HG02943 (cell line): ENCODE measurements around the gene PLCH1.
A peak's percentile ranks its signal among the peaks of the same experiment; 100 is the strongest.

Experiments
- ATAC-seq: cut with Tn5 transposase; IDR thresholded peaks from one replicate; pipeline ENCODE4 v1.9.1; 2021; ENCODE audit warnings: mild to moderate bottlenecking, low read depth, moderate library complexity; ENCODE audit not compliant: unreplicated experiment

The PLCH1 gene

DNA sequence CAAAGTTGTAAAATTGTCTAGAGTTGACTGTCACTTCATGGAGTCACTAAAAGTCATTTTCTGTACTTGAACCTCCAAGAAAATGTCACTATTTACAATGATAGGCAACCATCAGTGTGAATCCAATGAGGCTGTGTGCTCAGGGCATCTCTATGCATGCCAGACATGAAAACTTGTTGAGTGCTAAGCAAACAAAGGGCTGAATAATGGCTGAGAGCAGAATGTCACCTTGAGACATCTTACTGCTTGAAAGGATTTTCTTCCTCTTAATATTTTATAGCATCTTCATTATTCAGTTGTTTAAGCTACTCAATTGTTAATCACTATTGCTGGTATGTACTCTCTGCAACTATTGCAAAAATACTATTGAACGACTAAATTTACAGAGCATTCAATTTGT is 184.7 kb downstream of the PLCH1 start:
- no peak for ATAC-seq

DNA sequence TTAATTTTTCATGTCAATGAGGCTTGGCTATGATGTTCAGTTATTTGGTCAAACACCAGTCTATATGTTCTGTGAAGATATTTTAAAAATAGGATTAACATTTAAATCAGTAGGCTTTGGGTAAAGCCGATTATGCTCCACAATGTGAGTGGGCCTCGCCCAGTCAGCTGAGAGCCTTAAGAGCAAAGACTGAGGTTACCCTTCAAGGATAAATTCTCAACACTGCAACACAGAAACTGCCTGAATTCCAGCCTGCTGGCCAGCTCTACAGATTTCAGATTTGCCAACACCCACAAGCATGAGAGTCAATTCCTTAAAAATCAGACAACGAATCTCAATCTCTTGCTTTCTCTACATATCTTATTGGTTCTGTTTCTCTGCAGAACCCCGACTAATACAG is 188.3 kb downstream of the PLCH1 start:
- ATAC-seq, result no peak

- no peak for ATAC-seq
Observed at GRCh38 chr3:155555479-155556060, 189.3 kb downstream of the PLCH1 start.

DNA sequence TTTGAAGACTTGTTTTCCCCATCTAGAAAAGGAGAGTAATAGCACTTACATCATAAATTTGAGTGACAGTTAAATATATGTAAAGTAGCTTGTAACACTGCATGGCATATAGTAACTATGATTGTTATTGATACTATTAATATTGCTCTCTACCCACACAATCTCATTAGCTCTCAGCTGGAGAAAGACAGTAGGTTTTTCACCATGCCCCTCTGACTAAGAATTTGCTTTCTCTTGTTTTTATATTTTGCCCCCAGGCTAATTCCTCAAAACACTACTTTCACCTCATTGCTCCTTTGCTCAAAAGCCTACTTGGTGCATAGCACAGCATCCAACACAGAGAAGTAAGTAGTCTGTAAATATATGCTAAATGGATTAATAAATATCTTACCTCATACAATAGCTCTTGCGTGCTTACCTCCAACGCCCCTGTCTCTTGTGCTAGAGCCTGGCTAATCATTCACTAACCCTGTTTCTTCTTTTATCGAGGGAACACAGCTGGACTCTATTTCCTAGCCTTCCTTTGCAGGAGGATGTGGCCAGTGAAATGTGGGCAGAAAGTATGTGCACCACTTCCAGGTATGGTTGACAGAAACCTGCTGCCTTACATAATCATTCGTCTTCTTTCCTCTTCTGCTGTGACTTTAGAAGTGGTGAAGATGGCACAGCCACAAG is 190.0 kb downstream of the PLCH1 start:
- ATAC-seq, result peak; percentile 92

GRCh38 chr3:155553780-155554179 is 191.1 kb downstream of the PLCH1 start:
- peak; percentile 32 for ATAC-seq

DNA sequence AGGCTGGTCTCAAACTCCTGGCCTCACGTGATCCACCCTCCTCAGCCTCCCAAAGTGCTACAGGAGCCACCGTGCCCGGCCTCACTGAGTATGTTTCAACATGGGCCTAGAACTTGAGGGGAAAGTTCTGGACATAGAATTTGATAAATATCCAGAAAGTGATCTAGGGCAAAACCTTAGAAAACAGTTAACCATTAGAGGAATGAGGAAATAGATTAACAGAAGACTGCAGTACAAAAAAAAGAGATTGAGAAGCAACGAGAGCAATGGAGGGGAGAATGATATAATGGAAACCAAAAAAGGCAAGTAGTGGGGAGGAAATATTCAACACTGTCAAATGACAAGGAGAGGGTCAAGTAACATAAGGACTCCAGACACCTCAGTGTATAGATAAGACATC is 191.5 kb downstream of the PLCH1 start:
- ATAC-seq, result no peak

DNA sequence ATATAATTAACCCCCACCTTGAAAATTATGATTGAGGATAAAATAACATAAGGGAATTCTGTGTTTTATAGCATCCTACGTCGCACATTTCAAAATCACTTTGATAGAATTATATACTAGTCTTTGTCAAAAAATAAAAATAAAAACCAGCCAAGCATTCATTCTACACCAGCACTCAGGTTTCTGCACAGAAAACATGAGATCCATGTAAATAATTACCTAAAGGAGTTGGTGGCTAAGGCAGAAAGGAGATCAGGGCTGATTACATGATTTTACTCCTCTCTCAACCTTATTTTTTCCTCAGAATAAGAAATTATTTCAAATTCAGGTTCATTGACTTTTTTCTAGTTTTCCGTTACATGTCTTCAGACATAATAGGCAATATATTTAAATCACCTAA is 194.5 kb downstream of the PLCH1 start:
- ATAC-seq, result no peak

DNA sequence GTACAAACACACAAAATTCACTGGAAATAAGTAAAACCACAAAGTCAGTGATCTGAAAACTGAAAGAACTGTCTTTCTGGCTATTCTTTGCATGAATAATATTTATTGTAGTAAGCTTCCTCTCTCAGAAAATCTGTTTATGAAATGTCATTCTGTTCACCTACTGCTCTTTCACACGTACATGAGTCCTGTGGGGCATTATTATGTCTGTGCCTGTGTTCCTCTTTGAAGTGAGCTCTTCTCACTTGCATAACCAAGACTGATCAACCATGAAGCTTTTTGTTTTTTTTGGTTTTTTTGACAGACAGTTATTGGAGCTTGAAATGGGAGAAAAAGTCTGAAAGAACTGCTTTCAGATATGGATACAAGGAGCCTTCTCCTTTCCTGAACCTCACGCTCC is 195.8 kb downstream of the PLCH1 start:
- ATAC-seq, result peak; percentile 90

DNA sequence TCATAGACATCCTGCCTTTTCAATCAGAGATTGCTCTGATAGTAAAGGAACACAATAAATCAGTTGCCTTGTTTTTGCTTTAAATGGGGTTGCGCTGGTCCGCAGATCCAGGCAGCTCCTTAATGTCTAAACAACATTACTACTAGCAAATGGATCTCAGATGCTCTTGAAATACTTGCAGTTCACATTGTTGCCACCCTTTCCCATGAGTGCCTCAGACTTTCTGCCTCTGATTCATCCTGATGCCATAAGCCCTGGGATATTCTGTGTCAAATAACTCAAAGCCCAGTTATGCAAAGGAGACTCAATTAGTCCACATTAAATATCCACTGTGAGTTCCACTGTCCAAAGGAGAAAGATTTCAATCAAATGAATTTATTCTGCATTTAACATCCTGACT is 196.7 kb downstream of the PLCH1 start:
- no peak for ATAC-seq

DNA sequence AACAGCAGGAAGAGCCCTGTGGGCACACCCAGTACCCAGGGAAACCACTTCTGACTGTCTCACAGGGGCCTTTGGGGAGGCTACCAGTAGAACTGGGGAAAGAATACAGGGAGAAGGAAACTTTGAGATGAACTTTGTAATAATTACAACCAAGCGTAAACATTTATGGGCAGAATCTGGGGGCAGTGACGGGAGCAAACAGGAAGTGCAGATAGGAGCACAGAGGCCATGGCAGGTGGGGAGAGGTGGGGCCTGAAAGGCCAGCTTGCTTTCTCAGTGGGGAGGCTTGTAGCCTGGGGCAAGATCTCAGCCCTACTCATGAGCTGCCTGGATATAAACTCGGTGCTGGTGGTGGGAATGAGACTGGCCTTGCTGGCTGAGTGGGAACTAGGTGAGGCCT is 209.8 kb downstream of the PLCH1 start:
- ATAC-seq, result no peak

GRCh38 chr3:155528579-155528978 is 216.3 kb downstream of the PLCH1 start:
- no peak for ATAC-seq

DNA sequence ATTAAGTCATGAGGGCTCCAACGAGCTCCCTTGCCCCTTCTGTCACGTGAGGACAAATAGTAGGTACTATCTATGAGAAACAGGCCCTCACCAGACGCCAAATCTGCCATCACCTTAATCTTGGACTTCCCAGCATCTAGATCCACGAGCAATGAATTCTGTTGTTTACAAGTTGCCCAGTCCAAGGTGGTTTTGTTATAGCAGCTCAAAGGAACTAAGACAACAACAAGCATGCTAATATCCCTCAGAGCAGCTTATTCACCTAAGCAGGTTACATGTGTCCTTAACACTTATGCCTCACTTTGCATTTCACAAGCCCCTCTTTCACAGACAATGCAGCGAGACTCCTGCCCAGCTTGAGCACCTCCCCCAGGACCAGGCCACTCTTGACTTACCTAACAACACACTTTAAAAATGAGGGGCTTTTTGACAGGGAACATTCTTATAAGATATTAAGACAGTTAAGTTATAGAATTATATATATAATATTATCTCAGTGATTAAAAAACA is 219.5 kb downstream of the PLCH1 start:
- no peak for ATAC-seq

- ATAC-seq, result no peak
Observed at GRCh38 chr3:155520463-155520862, 224.4 kb downstream of the PLCH1 start.

GRCh38 chr3:155519078-155519477 is 225.8 kb downstream of the PLCH1 start:
- ATAC-seq, result no peak

- no peak for ATAC-seq
Observed at GRCh38 chr3:155517903-155518302, 227.0 kb downstream of the PLCH1 start.

DNA sequence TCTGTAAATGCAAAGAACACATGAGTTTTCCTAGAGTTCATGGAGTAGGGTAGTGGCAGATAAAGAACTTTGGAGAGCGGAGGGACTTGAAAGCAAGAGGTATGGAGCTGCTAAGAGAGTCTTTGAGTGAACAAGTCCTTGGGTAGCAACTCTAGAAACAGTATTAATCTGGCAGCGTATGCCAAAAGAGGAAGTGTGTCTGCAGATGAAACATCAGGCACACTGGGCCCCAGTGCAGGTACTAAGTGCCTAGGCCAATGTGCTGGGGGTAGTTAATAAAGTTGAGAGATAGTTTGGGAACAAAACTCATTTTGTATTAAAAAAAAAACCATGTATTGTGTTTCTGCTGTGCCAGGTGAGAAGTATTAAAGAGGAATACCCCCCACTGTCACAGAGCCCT is 228.4 kb downstream of the PLCH1 start:
- ATAC-seq, result no peak

GRCh38 chr3:155512867-155513261 is 232.0 kb downstream of the PLCH1 start:
- no peak for ATAC-seq

- no peak for ATAC-seq
Observed at GRCh38 chr3:155512175-155512866, 232.6 kb downstream of the PLCH1 start.

GRCh38 chr3:155504682-155505081 is 240.2 kb downstream of the PLCH1 start:
- ATAC-seq, result no peak

GRCh38 chr3:155502630-155503029 is 242.2 kb downstream of the PLCH1 start:
- ATAC-seq, result no peak

- ATAC-seq, result no peak
Observed at GRCh38 chr3:155500194-155500818, 244.6 kb downstream of the PLCH1 start.
